Activated CD8-positive, alpha-beta T cell treated with anti-CD3 and anti-CD28 coated beads for 36 hours (primary cell): ENCODE results near the gene PRRT1B. TPM values are rescaled to one million over a fixed set of nuclear protein-coding genes. Genes with fewer than 3 reads are reported as not detected.

ENCODE experiments used
- ATAC-seq: fragments of 200-7000 bp; cut with Tn5 transposase; one replicate; pipeline ENCODE4 v1.10.0; 2021; ENCODE audit warnings: mild to moderate bottlenecking, moderate library complexity
- CTCF ChIA-PET: fragments of 350-600 bp; sonication (Branson Sonifier 250); formaldehyde crosslinking; loops from one replicate; lab custom pipeline; 2021; ENCODE audit warnings: antibody characterized with exemption; lab: Charles Lee
- POLR2A ChIA-PET: fragments of 350-600 bp; sonication (Branson Sonifier 250); formaldehyde crosslinking; loops from one replicate; lab custom pipeline; 2021; ENCODE audit warnings: antibody characterized with exemption; lab: Charles Lee
- DNase-seq: peaks from one replicate; pipeline ENCODE4 v3.0.0-alpha.2; 2020
- H3K27ac Mint-ChIP-seq: one replicate; pipeline ENCODE4 v1.8.0; 2021; ENCODE audit warnings: mild to moderate bottlenecking, mixed read lengths
- H3K27me3 Mint-ChIP-seq: one replicate; pipeline ENCODE4 v1.8.0; 2021; ENCODE audit warnings: mixed read lengths
- H3K36me3 Mint-ChIP-seq: one replicate; pipeline ENCODE4 v1.8.0; 2021; ENCODE audit warnings: low read depth, mixed read lengths
- H3K4me1 Mint-ChIP-seq: one replicate; pipeline ENCODE4 v1.8.0; 2021; ENCODE audit warnings: low read depth, mixed read lengths
- H3K4me3 Mint-ChIP-seq: one replicate; pipeline ENCODE4 v1.8.0; 2021; ENCODE audit warnings: mild to moderate bottlenecking, moderate library complexity, mixed read lengths
- H3K9me3 Mint-ChIP-seq: one replicate; pipeline ENCODE4 v1.8.0; 2021; ENCODE audit warnings: mixed read lengths
- CTCF ChIP-seq: fragments of 200-600 bp; IDR thresholded peaks from one replicate; pipeline ENCODE4 v1.8.0; 2022; ENCODE audit warnings: antibody characterized with exemption, mild to moderate bottlenecking
- intact Hi-C: fragments of 100-400 bp; cut with micrococcal nuclease; formaldehyde crosslinking; loops from one replicate; pipeline ENCODE4 v1.10.0; 2022
- total RNA-seq, 2 experiments: library from RNA; stranded (reverse); gene quantifications; one replicate each; pipeline ENCODE4 v1.2.3, GENCODE V29; 2021

Gene PRRT1B
- total RNA-seq, 2 experiments from 2014 or later, result not detected

GRCh38 chr9:131521203-131521602 is 24.1 kb upstream of the PRRT1B start:
- peaks cover 9% of the 10 kb centered on the region for H3K36me3 Mint-ChIP-seq

GRCh38 chr9:131521822-131522221 is 23.5 kb upstream of the PRRT1B start:
- no peaks in the 10 kb centered on the region for H3K9me3 Mint-ChIP-seq
- ATAC-seq, result no peak
- intact Hi-C loops, result no loop called here
- H3K36me3 Mint-ChIP-seq, result peaks cover 15% of the 10 kb centered on the region
- H3K27me3 Mint-ChIP-seq, result no peaks in the 10 kb centered on the region
- ChIA-PET CTCF (no interaction called here), POLR2A (no interaction called here)
- H3K4me3 Mint-ChIP-seq, result no peak overlapping the region
- H3K4me1 Mint-ChIP-seq, result no peaks in the 10 kb centered on the region
- DNase-seq, result no peak
- no peak for TF ChIP-seq CTCF
- H3K27ac Mint-ChIP-seq, result no peak overlapping the region

More at GRCh38 chr9:131521203-131521602, 24.1 kb upstream of the PRRT1B start:
- H3K4me1 Mint-ChIP-seq, result no peaks in the 10 kb centered on the region
- ChIA-PET CTCF (no interaction called here), POLR2A (no interaction called here)
- intact Hi-C loops, result no loop called here
- TF ChIP-seq CTCF, result no peak
- no peak overlapping the region for H3K27ac Mint-ChIP-seq
- no peaks in the 10 kb centered on the region for H3K9me3 Mint-ChIP-seq
- H3K4me3 Mint-ChIP-seq, result no peak overlapping the region
- no peak for ATAC-seq
- no peaks in the 10 kb centered on the region for H3K27me3 Mint-ChIP-seq
- no peak for DNase-seq

GRCh38 chr9:131522257-131523085 is 22.9 kb upstream of the PRRT1B start:
- Mint-ChIP-seq H3K9me3 (no peaks in the 10 kb centered on the region), H3K36me3 (peaks cover 18% of the 10 kb centered on the region), H3K4me3 (no peak overlapping the region), H3K27me3 (no peaks in the 10 kb centered on the region), H3K27ac (no peak overlapping the region), H3K4me1 (no peaks in the 10 kb centered on the region)
- intact Hi-C loops, result no loop called here
- POLR2A ChIA-PET, result interaction anchor here (0.6 to 1.4 kb wide), 3 partner anchors 22 to 382 kb away, joined by 3 to 4 read pairs (median 3); partner anchors contain the start of gene PLPP7
- DNase-seq (no peak), ATAC-seq (no peak)
- no peak for TF ChIP-seq CTCF
- CTCF ChIA-PET, result no interaction called here

- DNase-seq, result no peak
- peaks cover 18% of the 10 kb centered on the region for H3K36me3 Mint-ChIP-seq
- no peaks in the 10 kb centered on the region for H3K9me3 Mint-ChIP-seq
- H3K4me1 Mint-ChIP-seq, result no peaks in the 10 kb centered on the region
- H3K4me3 Mint-ChIP-seq, result no peak overlapping the region
- no peak for ATAC-seq
- CTCF ChIA-PET, result no interaction called here
- no peaks in the 10 kb centered on the region for H3K27me3 Mint-ChIP-seq
- TF ChIP-seq CTCF, result no peak
- no peak overlapping the region for H3K27ac Mint-ChIP-seq
- intact Hi-C loops, result no loop called here
- POLR2A ChIA-PET, result interaction anchor here (0.6 to 1.4 kb wide), 3 partner anchors 22 to 383 kb away, joined by 3 to 4 read pairs (median 3); partner anchors contain the start of gene PLPP7
These were observed 22.3 kb upstream of the PRRT1B start for GRCh38 chr9:131523086-131523388.
